HG03520 (cell line): ENCODE measurements around the gene CTSE.

Experiments used
- ATAC-seq: cut with Tn5 transposase; IDR thresholded peaks from one replicate; pipeline ENCODE4 v1.9.1; 2021; ENCODE audit warnings: mild to moderate bottlenecking, moderate library complexity; ENCODE audit not compliant: unreplicated experiment

Gene CTSE

DNA sequence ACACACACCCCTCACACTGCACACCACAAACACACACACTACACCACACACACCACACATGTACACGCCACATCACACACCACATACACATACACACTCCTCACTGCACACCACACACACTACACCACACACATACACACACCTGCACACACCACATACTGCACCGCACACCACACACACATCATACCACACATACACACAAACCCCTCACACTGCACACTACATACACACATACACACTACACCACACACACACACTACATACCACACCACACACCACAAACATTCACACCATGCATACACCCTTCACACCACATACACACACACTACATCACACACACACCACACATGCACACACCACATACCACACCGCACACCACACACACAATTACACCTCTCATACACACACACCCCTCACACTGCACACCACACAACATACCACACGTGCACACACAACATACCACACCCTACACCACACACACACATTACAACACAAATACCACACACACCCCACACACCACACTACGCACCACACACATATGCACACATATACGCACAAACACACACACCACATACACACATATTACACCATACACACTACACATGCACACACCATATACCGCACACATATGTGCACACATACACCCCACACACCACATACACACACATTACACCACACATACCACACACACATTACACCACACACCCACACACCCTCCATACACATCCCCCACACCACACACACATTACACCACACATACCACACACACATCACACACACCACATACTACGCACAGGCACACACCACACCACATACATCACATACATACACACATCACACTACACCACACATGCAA, 50.1 kb downstream of the CTSE start:
- no peak for ATAC-seq

DNA sequence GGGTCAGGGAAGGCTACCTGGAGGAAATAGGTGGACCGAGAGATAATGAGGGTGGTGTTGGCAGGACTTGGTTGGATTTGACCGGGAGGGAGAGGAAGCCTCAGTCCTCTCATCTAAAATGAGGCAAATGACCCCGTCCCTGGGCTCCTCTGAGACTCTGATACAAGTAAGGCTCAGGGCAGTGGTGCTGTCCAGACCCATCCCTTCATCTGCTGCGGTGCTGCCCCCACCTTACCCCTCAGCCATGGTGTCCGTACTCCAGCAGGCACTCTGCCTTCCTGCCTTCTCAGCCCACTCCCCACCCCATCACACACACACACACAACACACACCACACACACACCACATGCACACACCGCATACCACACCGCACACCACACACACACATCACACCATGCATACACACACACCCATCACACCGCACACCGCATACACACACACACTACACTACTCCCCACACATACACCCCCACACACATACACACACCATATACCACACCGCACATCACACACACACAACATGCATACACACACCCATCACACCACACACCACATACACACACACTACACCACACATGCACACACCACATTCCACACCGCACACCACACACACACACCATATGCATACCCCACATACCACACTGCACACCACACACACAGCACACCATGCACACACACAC, 51.1 kb downstream of the CTSE start:
- ATAC-seq = no peak

DNA sequence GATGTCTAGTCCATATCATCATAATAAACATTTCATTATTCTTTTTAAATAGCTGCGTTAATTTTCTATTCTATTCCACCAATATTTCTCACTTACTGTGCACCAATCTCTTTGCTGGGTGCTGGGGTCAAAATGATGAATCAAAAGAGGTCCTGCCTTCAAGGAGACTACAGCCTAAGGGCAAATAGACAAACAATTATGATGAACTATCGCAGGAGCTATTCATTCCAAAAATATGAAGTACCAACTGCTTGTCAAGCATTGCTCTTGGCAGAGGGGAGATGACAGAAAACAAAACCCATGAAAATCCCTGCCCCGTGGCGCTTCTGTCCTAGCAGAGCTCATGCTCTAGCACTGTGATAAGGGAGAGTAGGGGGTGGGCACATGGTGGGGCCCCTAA, 51.6 kb downstream of the CTSE start:
- ATAC-seq = no peak

DNA sequence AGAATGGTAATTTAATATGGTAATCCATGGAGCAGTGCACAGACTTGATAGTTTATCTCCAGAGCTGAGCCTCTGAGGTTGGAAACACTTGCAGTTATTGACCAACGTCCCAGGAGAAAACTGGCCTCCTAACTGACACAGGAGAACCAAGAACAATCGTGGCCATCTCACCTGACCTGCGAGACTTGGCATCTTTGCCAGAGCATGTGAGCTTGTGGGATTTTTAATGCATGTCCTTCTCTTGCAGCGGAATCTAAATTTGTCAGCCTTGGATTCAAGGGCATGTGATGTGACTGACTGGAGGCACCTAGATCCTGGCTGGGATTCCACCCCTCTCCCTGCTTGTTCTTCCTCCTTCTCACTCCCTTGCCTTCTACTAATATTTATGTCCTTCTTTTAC, 52.6 kb downstream of the CTSE start:
- no peak for ATAC-seq

DNA sequence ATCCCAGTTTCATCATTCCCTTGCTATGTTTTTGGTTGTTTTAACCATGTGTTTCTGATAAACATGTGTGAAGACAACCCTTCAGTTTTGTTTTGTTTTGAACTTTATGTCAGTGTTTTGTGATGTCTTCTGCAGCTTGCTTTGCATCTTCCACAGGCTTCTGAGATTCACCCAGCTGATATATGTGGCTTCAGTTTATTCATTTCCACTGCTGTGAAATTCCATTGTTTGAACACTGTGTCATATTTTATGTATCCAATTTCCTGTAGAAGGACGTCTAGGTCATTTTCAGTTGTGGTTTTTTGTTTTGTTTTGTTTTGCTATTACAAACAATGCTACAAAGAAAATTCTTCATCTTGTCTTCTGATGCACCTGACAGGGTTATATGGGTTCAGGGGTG, 53.2 kb downstream of the CTSE start:
- no peak for ATAC-seq

DNA sequence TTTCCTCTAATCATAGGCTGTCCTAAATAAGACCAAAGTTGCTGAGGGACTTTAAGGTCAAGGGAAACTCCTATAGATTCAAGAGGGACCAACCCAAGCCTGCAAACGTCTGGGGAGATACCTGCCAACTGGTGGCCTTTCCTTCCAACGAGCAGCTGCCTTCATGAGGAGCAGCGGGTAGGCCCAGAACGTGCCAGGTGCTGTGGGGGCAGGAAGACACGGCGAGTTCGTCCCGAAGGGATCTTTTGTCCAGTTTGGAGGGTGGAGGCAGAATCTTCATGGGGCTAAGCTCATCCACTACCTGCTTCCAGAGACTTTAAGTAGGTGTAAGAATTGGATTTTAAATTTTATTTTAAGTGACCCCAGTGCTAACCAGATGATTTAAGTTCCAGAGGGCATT, 54.5 kb downstream of the CTSE start:
- no peak for ATAC-seq

DNA sequence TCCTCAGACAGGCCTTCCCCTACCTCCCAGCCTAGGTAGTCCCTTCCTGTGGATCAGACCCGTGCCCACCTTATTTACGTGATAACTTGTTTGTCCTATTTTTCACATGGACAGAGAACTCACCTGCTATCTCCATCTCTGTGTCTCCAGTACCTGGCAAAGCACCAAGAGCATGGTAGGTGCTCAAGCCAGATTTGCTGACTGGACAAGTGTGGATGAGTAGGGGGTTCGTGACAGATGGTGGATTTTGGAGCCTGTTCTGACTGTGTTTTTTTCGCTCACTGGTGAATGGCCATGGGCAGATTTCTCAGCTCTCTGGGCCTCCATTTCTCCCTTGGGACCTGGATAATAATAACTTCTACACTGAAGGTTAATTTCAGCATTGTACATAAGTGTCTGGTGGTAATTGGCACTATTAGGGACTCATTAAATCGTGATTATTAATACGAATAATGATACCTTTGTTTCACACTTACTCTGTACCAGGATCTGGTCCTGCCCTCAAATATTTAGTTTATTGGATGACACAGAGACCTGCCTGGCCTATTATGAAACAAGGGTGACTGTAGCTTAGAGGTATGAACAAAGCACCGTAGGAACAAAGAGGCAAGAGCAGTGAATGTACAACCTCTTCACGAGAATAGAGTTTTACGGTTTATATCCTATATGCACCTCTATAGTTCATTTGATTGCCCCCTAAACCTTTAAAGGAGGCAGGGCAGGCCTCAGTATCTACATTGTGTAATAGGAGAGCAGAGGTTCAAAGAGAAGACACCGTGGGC, 56.0 kb downstream of the CTSE start:
- ATAC-seq = no peak

DNA sequence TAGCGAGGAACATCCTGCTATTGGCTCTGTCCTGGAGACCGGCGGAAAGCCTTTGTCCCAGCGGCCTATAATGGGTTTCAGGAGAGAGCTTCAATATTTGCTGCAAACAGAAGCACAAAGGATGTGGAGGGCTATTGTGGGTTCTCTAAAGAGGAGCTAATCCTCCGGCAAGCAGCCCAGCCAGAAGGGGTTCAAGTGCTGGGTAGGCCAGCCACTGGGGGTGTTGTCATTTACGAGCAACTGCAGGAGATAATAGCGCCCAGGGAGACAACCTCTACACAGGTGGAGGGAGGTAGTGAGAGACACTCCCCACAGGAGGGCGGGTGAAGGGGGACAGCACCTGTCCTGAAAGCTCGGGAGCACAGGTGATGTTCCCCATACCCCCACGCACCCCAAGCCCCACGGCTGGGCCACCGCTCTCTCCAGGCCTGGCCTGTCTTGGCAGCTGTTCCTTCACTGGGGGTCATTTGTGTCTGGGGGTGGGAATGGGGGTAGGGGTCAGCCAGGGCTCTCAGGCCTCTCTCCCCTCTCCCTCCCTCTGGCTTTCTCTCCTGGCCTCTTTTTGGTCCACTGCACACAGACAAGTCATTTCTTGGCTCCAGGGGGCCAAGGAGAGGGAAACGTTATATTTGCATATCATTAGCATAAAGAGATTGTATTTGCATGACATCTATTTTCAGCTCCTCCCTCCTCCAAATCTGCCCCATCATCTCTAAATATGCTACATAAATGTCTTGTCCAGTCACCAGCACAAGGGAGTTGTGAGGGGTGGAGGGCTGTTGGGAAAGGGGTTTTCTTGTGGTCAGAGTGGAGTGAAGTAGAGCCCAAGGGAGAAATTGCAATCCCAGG, 58.4 kb downstream of the CTSE start:
- no peak for ATAC-seq

DNA sequence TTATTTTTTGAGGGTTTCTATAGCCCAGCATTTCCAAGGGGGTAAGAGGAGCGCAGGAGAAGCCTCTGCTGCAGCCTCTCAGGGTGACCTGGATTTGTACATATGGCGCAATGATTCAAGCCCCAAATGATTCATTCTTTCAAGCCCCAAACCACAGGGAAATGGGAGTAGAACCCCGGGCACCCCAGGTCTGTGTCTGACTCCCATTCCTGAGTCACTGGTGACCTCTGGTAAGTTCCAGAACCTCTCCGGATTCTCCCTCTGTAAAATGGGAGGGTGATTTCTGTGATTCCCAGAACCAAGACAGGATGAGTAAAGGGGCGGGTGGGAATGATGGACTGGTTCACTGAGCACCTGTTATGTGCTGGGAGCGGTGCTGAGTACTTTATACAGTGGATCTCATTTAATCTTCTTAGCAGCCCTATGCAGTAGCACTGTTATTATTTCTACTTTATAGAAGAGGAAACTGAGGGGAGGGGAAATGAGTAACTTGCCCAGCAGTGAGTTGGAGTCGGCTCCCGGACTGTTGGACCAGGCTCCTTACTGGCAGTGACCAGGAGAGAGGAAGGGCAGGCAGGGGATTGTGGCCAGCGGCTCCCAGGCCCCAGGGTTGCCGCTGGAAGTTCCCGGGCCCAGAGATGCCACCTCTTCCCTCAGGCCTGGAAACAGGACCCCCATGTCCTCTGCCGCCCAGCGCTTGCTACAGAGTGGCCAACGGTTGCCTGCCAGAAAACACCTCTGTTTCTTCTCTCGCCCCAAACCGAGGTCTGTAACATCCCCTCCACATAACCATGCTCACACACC, 60.1 kb downstream of the CTSE start:
- ATAC-seq = no peak

DNA sequence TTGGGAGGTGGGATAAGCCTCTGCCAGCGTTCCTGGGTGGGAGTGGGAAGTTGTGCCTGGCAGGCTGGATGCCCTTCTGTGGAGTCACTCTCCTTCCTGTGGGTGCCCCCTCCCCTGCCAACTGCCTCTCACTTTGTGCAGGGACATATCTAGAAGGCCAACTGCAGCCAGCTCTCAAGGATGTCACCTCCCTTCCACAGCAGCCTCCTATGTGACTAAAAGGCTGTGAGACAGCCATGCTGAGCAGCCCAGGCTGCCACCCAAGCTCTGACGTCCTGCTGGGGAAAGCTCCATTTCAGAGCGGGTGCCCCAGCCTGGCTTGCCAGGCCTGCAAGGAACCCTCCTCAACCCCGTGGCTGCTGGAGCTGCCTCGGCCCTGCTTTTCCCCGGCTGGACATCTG, 60.9 kb downstream of the CTSE start:
- no peak for ATAC-seq

DNA sequence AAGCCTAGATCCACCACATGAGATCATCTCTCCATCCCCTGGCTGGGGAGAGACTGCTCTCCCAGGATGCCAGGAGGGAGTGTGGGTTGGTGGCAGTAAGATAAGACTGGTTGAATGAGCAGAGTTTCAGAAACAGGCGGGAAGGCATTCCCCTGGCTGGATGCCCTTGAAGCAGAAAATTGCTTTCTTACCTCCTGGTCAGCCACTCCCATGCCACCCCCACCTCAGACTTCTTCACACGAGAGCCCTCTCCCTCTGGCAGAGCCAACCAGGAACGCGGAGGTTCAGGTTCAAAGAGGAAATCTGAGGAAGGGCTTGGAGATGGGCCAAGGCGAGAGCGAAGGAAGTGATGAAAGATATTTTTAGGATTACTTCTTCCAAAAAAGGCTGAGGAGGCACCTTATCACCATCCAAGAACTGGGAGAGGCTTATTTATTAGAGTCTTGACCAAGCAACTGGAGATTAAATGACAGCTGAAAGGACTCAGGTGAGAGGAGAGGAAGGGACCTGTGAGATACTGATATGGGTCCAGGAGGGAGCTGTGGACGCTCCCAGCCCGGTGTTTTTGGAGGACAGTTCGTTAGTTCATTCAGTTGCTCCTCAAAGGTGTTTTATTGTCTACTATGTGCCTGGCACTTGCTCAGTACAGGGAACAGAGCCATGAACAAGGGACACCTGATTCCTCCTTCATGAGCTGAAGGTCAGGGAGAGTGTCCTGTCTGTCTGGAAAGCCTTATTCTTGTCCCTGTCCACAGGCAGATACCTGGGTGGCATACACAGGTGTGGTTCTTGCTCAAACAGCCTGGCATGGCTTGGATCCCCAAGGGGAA, 61.5 kb downstream of the CTSE start:
- ATAC-seq = no peak

DNA sequence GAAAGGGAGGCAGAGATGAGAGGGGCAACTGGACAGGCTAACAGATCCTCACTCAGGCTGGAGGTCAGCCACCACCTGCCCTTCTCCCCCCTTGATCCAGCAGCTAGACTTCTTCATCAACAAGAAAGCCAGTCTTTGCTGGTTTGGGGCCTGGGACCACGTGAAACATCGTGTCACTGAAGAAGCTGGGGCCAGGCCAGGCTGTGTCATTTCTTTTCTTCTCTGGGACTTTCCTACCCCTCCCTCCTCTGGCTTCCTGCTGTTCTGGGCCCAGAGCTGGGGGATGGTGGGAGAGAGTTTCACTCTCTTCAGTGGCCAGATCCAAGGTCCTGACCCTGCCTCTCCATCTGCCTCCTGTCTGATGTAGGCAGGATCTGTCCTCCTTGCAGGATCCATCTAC, 62.3 kb downstream of the CTSE start:
- no peak for ATAC-seq

DNA sequence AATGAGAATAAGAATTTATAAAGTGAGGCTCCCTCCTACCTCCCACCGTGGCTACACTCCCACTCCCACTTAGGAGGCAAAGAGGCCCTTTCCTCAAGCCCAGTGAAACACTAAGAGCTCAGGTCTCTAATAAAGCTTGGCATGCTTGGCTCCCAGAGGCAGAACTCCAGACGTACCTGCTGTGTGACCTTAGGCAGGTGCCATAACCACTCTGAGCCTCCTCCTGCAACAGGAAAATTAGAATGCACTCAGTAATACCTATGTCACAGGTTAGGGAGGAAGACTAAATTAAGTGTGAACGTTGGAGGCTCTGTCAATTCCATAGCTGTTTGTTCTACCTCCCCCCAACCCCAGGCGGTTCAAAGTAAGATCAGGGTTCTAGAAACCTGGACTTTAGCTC, 63.9 kb downstream of the CTSE start:
- ATAC-seq = no peak
